SK-N-SH (cell line): Measurements from ENCODE around the gene KNG1. TPM values are rescaled to one million over a fixed set of nuclear protein-coding genes. Genes with fewer than 3 reads are reported as not detected.

Experiments
- CTCF ChIA-PET: fragments of 300-600, 350-600 bp; formaldehyde crosslinking; extraction: SDS; loops from one replicate; lab custom pipeline; 2021; lab: Yijun Ruan, JAX
- POLR2A ChIA-PET: fragments of 350-600 bp; sonication (Branson Sonifier 250); formaldehyde crosslinking; extraction: SDS; loops from one replicate; lab custom pipeline; 2020; ENCODE audit warnings: antibody characterized with exemption, inconsistent platforms; lab: Yijun Ruan, JAX
- DNase-seq: peaks from one replicate; pipeline ENCODE4 v3.0.0; 2012
- H2AFZ ChIP-seq: fragments of 200-600 bp; sonication (generic); 2 replicates; pipeline ENCODE4 v1.8.1; 2016; ENCODE audit warnings: antibody characterized with exemption, mild to moderate bottlenecking, low read depth
- H3F3A ChIP-seq: fragments of 200-600 bp; sonication (generic); replicated peaks from 2 replicates; pipeline ENCODE3; 2016; ENCODE audit warnings: antibody characterized with exemption, mild to moderate bottlenecking; ENCODE audit not compliant: insufficient read depth
- H3K27ac ChIP-seq, 2 experiments: fragments of 200-500 bp in 1 of 2; fragments of 200-600 bp in 1 of 2; sonication (Bioruptor generic) in 1 of 2; sonication (generic), shearing (Covaris generic) in 1 of 2; 2 replicates each; pipeline versions ENCODE4 v1.5.1 to v1.6.1; 2014 to 2016; ENCODE audit warnings: low read depth in 2 of 2, inconsistent platforms in 1 of 2, low read length in 1 of 2, mild to moderate bottlenecking in 1 of 2, mixed read lengths in 1 of 2
- H3K27me3 ChIP-seq: fragments of 200-600 bp; sonication (generic), shearing (Covaris generic); 2 replicates; pipeline ENCODE4 v1.6.1; 2016; ENCODE audit warnings: mixed run types; ENCODE audit not compliant: insufficient read depth
- H3K36me3 ChIP-seq, 2 experiments: fragments of 200-500 bp in 1 of 2; fragments of 200-600 bp in 1 of 2; sonication (Bioruptor generic) in 1 of 2; sonication (generic) in 1 of 2; replicated peaks in 1 of 2; 2 replicates each; pipeline versions ENCODE3 to v1.5.1; 2014 to 2016; ENCODE audit warnings: low read length in 1 of 2, mild to moderate bottlenecking in 1 of 2; ENCODE audit not compliant: insufficient read depth in 2 of 2, control insufficient read depth in 1 of 2
- H3K4me1 ChIP-seq, 2 experiments: fragments of 200-500 bp in 1 of 2; fragments of 200-600 bp in 1 of 2; sonication (Bioruptor generic) in 1 of 2; sonication (generic), shearing (Covaris generic) in 1 of 2; 2 replicates each; pipeline versions ENCODE4 v1.5.1 to v1.6.1; 2014 to 2016; ENCODE audit warnings: low read depth in 1 of 2, low read length in 1 of 2, mixed run types in 1 of 2; ENCODE audit not compliant: insufficient read depth in 2 of 2, control insufficient read depth in 1 of 2
- H3K4me2 ChIP-seq: fragments of 200-600 bp; sonication (generic), shearing (Covaris generic); 2 replicates; pipeline ENCODE4 v1.6.1; 2017; ENCODE audit warnings: mixed run types
- H3K4me3 ChIP-seq, 2 experiments: fragments of 200-500 bp in 1 of 2; fragments of 200-600 bp in 1 of 2; sonication (Bioruptor generic) in 1 of 2; sonication (generic), shearing (Covaris generic) in 1 of 2; 2 replicates each; pipeline versions ENCODE4 v1.5.1 to v1.8.1; 2014 to 2016; ENCODE audit warnings: low read depth in 2 of 2, inconsistent platforms in 1 of 2, low read length in 1 of 2, mild to moderate bottlenecking in 1 of 2, mixed read lengths in 1 of 2, moderate library complexity in 1 of 2
- H3K79me2 ChIP-seq: fragments of 200-600 bp; sonication (generic); 2 replicates; pipeline ENCODE4 v1.8.1; 2017; ENCODE audit warnings: mild to moderate bottlenecking; ENCODE audit not compliant: insufficient read depth
- H3K9ac ChIP-seq: fragments of 200-600 bp; sonication (generic); 2 replicates; pipeline ENCODE4 v1.6.1; 2017; ENCODE audit warnings: mixed run types
- H3K9me2 ChIP-seq: fragments of 200-600 bp; sonication (generic); 2 replicates; pipeline ENCODE4 v1.6.1; 2017; ENCODE audit warnings: mixed run types
- H3K9me3 ChIP-seq: fragments of 200-600 bp; sonication (generic); 2 replicates; pipeline ENCODE4 v1.6.1; 2017; ENCODE audit warnings: mixed run types, mild to moderate bottlenecking, moderate library complexity
- H4K20me1 ChIP-seq: fragments of 200-600 bp; sonication (generic); 2 replicates; pipeline ENCODE4 v1.6.1; 2017; ENCODE audit warnings: mild to moderate bottlenecking, mixed run types; ENCODE audit not compliant: insufficient read depth
- CHD2 ChIP-seq: fragments of 150-350 bp; IDR thresholded peaks from 2 replicates; pipeline ENCODE4 v1.6.1; 2018; ENCODE audit warnings: low read length; ENCODE audit not compliant: partially characterized antibody
- EP300 ChIP-seq, 2 experiments: IDR thresholded peaks; 2 replicates each; pipeline versions ENCODE4 v1.4.0 to v1.6.1; 2012; ENCODE audit warnings: borderline replicate concordance in 1 of 2, low read depth in 1 of 2, low read length in 1 of 2
- EZH2phosphoT487 ChIP-seq: fragments of 200-600 bp; sonication (generic); IDR thresholded peaks from 2 replicates; pipeline ENCODE4 v1.6.1; 2017; ENCODE audit warnings: low read depth, mixed run types, mild to moderate bottlenecking, antibody characterized with exemption, moderate library complexity, borderline replicate concordance
- FOXJ3 ChIP-seq: sonication (generic); formaldehyde crosslinking; IDR thresholded peaks from 2 replicates; pipeline ENCODE4 v1.5.1; 2020; ENCODE audit warnings: mild to moderate bottlenecking, missing genetic modification reagents
- GATA2 ChIP-seq: sonication (generic); formaldehyde crosslinking; IDR thresholded peaks from 2 replicates; pipeline ENCODE4 v1.5.0; 2020; ENCODE audit warnings: mild to moderate bottlenecking, missing genetic modification reagents
- JUND ChIP-seq: IDR thresholded peaks from 2 replicates; pipeline ENCODE4 v1.4.0; 2012
- MAX ChIP-seq: IDR thresholded peaks from 2 replicates; pipeline ENCODE4 v1.4.0; 2012; ENCODE audit warnings: low read depth
- MEF2A ChIP-seq: IDR thresholded peaks from 2 replicates; pipeline ENCODE4 v1.4.0; 2012; ENCODE audit warnings: low read depth, borderline replicate concordance
- MXI1 ChIP-seq: IDR thresholded peaks from 2 replicates; pipeline ENCODE4 v1.6.1; 2012; ENCODE audit warnings: mild to moderate bottlenecking, low read depth, low read length, improper control_type of control experiment
- NFIC ChIP-seq: IDR thresholded peaks from 2 replicates; pipeline ENCODE4 v1.4.0; 2012; ENCODE audit warnings: borderline replicate concordance
- NRF1 ChIP-seq: IDR thresholded peaks from 2 replicates; pipeline ENCODE4 v1.6.1; 2012; ENCODE audit warnings: low read depth, mild to moderate bottlenecking, low read length
- RAD21 ChIP-seq: IDR thresholded peaks from 2 replicates; pipeline ENCODE4 v1.6.1; 2012; ENCODE audit warnings: mild to moderate bottlenecking, low read length
- RCOR1 ChIP-seq: fragments of 150-350 bp; IDR thresholded peaks from 2 replicates; pipeline ENCODE4 v1.6.1; 2017; ENCODE audit warnings: antibody characterized with exemption, low read length
- RFX5 ChIP-seq: IDR thresholded peaks from 2 replicates; pipeline ENCODE4 v1.6.1; 2012; ENCODE audit warnings: mild to moderate bottlenecking, improper control_type of control experiment, low read length
- RXRA ChIP-seq: IDR thresholded peaks from 2 replicates; pipeline ENCODE4 v1.4.0; 2012; ENCODE audit warnings: low read depth, mild to moderate bottlenecking, borderline replicate concordance
- SIN3A ChIP-seq: IDR thresholded peaks from 2 replicates; pipeline ENCODE4 v1.6.1; 2012; ENCODE audit warnings: low read depth, mild to moderate bottlenecking, low read length, moderate library complexity, borderline replicate concordance
- SMC3 ChIP-seq: IDR thresholded peaks from 2 replicates; pipeline ENCODE4 v1.6.1; 2012; ENCODE audit warnings: low read depth, low read length, improper control_type of control experiment
- TCF12 ChIP-seq: IDR thresholded peaks from 2 replicates; pipeline ENCODE4 v1.4.0; 2012
- TEAD4 ChIP-seq: IDR thresholded peaks from 2 replicates; pipeline ENCODE4 v1.4.0; 2012; ENCODE audit warnings: mild to moderate bottlenecking, borderline replicate concordance; ENCODE audit not compliant: insufficient read depth
- WGBS: methylation state at CpG from one replicate; pipeline ENCODE4 v1.1.6; 2017; ENCODE audit warnings: low lambda C conversion rate; 5-methylcytosine and 5-hydroxymethylcytosine counted together
- polyA plus RNA-seq, 3 experiments: library from polyadenylated mRNA; depleted of rRNA; stranded (reverse); fragments of >200 nt; gene quantifications; 2 replicates each; pipeline ENCODE4 v1.2.3, GENCODE V29; 2012
- TF ChIP-seq, protein P1 (sequence below): IDR thresholded peaks from 2 replicates; pipeline ENCODE4 v1.4.0; 2012; ENCODE audit warnings: low read depth, borderline replicate concordance
- TF ChIP-seq, protein P2 (sequence below): IDR thresholded peaks from 2 replicates; pipeline ENCODE4; 2012

The KNG1 gene
- polyA plus RNA-seq, 1 of the 3 experiments (the other 2 are of a cell fraction) = not detected

DNA sequence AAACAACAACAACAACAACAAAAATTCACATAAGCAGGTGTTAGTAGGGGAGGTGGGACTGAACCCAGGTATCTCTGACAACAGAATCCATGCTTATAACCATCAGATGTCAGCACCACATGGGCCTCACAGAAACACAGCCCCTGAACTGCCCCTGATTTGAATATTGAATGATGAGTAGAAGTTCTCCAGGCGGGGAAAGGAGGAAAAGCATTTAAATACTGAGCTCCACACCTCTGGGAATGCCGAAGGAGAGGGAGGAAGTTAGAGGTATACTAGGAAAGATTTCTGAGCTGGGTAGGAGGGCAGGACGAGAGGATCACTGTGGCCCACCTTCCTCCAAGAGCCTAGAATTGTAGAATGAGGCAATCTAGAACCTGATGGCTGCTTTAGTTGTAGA, 34.3 kb downstream of the KNG1 start:
- DNase-seq = no peak
- Histone ChIP-seq H3K27ac (no peak overlapping the region), H3K36me3 (no peaks in the 10 kb centered on the region), H3K4me3 (no peak overlapping the region), H3K4me2 (no peak overlapping the region), H3K9me3 (no peaks in the 10 kb centered on the region), H3K9ac (no peak overlapping the region), H3K79me2 (no peaks in the 10 kb centered on the region), H3K27me3 (no peaks in the 10 kb centered on the region), H3K9me2 (no peaks in the 10 kb centered on the region), H3K4me1 (no peaks in the 10 kb centered on the region), H3F3A (peaks cover 4% of the 10 kb centered on the region), H4K20me1 (no peaks in the 10 kb centered on the region), H2AFZ (no peak overlapping the region)
- ChIA-PET CTCF (interaction anchor here (2.9 kb wide), 1 partner anchor 137 kb away, joined by 18 read pairs; no protein-coding TSS in a partner anchor), POLR2A (interaction anchor here (0.6 kb wide), 1 partner anchor 50 kb away, joined by 5 read pairs; no protein-coding TSS in a partner anchor)
- 69% methylated on average over 3 of the region's 3 CpGs for WGBS
- TF ChIP-seq SIN3A (no peak), EZH2phosphoT487 (no peak), MEF2A (no peak), SMC3 (no peak)
- TF ChIP-seq, protein P1, sequence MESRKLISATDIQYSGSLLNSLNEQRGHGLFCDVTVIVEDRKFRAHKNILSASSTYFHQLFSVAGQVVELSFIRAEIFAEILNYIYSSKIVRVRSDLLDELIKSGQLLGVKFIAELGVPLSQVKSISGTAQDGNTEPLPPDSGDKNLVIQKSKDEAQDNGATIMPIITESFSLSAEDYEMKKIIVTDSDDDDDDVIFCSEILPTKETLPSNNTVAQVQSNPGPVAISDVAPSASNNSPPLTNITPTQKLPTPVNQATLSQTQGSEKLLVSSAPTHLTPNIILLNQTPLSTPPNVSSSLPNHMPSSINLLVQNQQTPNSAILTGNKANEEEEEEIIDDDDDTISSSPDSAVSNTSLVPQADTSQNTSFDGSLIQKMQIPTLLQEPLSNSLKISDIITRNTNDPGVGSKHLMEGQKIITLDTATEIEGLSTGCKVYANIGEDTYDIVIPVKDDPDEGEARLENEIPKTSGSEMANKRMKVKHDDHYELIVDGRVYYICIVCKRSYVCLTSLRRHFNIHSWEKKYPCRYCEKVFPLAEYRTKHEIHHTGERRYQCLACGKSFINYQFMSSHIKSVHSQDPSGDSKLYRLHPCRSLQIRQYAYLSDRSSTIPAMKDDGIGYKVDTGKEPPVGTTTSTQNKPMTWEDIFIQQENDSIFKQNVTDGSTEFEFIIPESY = no peak

- TF ChIP-seq GATA2 (CRISPR knock-in tag) (no peak), MEF2A (no peak), TEAD4 (no peak), SMC3 (no peak), FOXJ3 (CRISPR knock-in tag) (no peak), EP300 (IDR thresholded peaks at IDR 0.05; ENCODE audit: borderline replicate concordance in 1 of 2, low read depth in 1 of 2, low read length in 1 of 2) (no peak), CHD2 (no peak), MXI1 (no peak), JUND (no peak), NFIC (no peak), RCOR1 (no peak), NRF1 (no peak), RAD21 (no peak), TCF12 (no peak), MAX (no peak), RXRA (no peak), RFX5 (no peak)
- TF ChIP-seq, protein P2, sequence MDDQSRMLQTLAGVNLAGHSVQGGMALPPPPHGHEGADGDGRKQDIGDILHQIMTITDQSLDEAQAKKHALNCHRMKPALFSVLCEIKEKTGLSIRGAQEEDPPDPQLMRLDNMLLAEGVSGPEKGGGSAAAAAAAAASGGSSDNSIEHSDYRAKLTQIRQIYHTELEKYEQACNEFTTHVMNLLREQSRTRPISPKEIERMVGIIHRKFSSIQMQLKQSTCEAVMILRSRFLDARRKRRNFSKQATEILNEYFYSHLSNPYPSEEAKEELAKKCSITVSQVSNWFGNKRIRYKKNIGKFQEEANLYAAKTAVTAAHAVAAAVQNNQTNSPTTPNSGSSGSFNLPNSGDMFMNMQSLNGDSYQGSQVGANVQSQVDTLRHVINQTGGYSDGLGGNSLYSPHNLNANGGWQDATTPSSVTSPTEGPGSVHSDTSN = no peak
- Histone ChIP-seq H3K27me3 (no peaks in the 10 kb centered on the region; the same call in 1 of the 2 replicates), H3K27ac (no peak overlapping the region), H3K9ac (no peak overlapping the region), H3K4me1 (no peaks in the 10 kb centered on the region), H3F3A (peaks cover 4% of the 10 kb centered on the region), H3K4me2 (no peak overlapping the region), H3K36me3 (no peaks in the 10 kb centered on the region), H3K9me3 (no peaks in the 10 kb centered on the region), H2AFZ (no peak overlapping the region), H3K4me3 (no peak overlapping the region), H3K79me2 (no peaks in the 10 kb centered on the region), H3K9me2 (no peaks in the 10 kb centered on the region), H4K20me1 (no peaks in the 10 kb centered on the region)
- ChIA-PET CTCF (interaction anchor here (0.7 to 2.9 kb wide), 3 partner anchors 131 to 1338 kb away, joined by 3 to 18 read pairs (median 3); no protein-coding TSS in a partner anchor), POLR2A (no interaction called here)
- no peak for DNase-seq
- WGBS = 86% methylated on average over 7 of the region's 7 CpGs
Observed at GRCh38 chr3:186754006-186754405, 36.8 kb downstream of the KNG1 start.
